SK-N-SH (cell line): ENCODE measurements around the gene SMYD1. TPM values are rescaled to one million over a fixed set of nuclear protein-coding genes. Genes with fewer than 3 reads are reported as not detected.

Source experiments
- CTCF ChIA-PET: fragments of 300-600, 350-600 bp; formaldehyde crosslinking; extraction: SDS; loops from one replicate; lab custom pipeline; 2021; lab: Yijun Ruan, JAX
- POLR2A ChIA-PET: fragments of 350-600 bp; sonication (Branson Sonifier 250); formaldehyde crosslinking; extraction: SDS; loops from one replicate; lab custom pipeline; 2020; ENCODE audit warnings: antibody characterized with exemption, inconsistent platforms; lab: Yijun Ruan, JAX
- DNase-seq: peaks from one replicate; pipeline ENCODE4 v3.0.0; 2012
- H2AFZ ChIP-seq: fragments of 200-600 bp; sonication (generic); 2 replicates; pipeline ENCODE4 v1.8.1; 2016; ENCODE audit warnings: antibody characterized with exemption, mild to moderate bottlenecking, low read depth
- H3F3A ChIP-seq: fragments of 200-600 bp; sonication (generic); replicated peaks from 2 replicates; pipeline ENCODE3; 2016; ENCODE audit warnings: antibody characterized with exemption, mild to moderate bottlenecking; ENCODE audit not compliant: insufficient read depth
- H3K27ac ChIP-seq, 2 experiments: fragments of 200-500 bp in 1 of 2; fragments of 200-600 bp in 1 of 2; sonication (Bioruptor generic) in 1 of 2; sonication (generic), shearing (Covaris generic) in 1 of 2; 2 replicates each; pipeline versions ENCODE4 v1.5.1 to v1.6.1; 2014 to 2016; ENCODE audit warnings: low read depth in 2 of 2, inconsistent platforms in 1 of 2, low read length in 1 of 2, mild to moderate bottlenecking in 1 of 2, mixed read lengths in 1 of 2
- H3K27me3 ChIP-seq: fragments of 200-600 bp; sonication (generic), shearing (Covaris generic); 2 replicates; pipeline ENCODE4 v1.6.1; 2016; ENCODE audit warnings: mixed run types; ENCODE audit not compliant: insufficient read depth
- H3K36me3 ChIP-seq, 2 experiments: fragments of 200-500 bp in 1 of 2; fragments of 200-600 bp in 1 of 2; sonication (Bioruptor generic) in 1 of 2; sonication (generic) in 1 of 2; replicated peaks in 1 of 2; 2 replicates each; pipeline versions ENCODE3 to v1.5.1; 2014 to 2016; ENCODE audit warnings: low read length in 1 of 2, mild to moderate bottlenecking in 1 of 2; ENCODE audit not compliant: insufficient read depth in 2 of 2, control insufficient read depth in 1 of 2
- H3K4me1 ChIP-seq, 2 experiments: fragments of 200-500 bp in 1 of 2; fragments of 200-600 bp in 1 of 2; sonication (Bioruptor generic) in 1 of 2; sonication (generic), shearing (Covaris generic) in 1 of 2; 2 replicates each; pipeline versions ENCODE4 v1.5.1 to v1.6.1; 2014 to 2016; ENCODE audit warnings: low read depth in 1 of 2, low read length in 1 of 2, mixed run types in 1 of 2; ENCODE audit not compliant: insufficient read depth in 2 of 2, control insufficient read depth in 1 of 2
- H3K4me2 ChIP-seq: fragments of 200-600 bp; sonication (generic), shearing (Covaris generic); 2 replicates; pipeline ENCODE4 v1.6.1; 2017; ENCODE audit warnings: mixed run types
- H3K4me3 ChIP-seq, 2 experiments: fragments of 200-500 bp in 1 of 2; fragments of 200-600 bp in 1 of 2; sonication (Bioruptor generic) in 1 of 2; sonication (generic), shearing (Covaris generic) in 1 of 2; 2 replicates each; pipeline versions ENCODE4 v1.5.1 to v1.8.1; 2014 to 2016; ENCODE audit warnings: low read depth in 2 of 2, inconsistent platforms in 1 of 2, low read length in 1 of 2, mild to moderate bottlenecking in 1 of 2, mixed read lengths in 1 of 2, moderate library complexity in 1 of 2
- H3K79me2 ChIP-seq: fragments of 200-600 bp; sonication (generic); 2 replicates; pipeline ENCODE4 v1.8.1; 2017; ENCODE audit warnings: mild to moderate bottlenecking; ENCODE audit not compliant: insufficient read depth
- H3K9ac ChIP-seq: fragments of 200-600 bp; sonication (generic); 2 replicates; pipeline ENCODE4 v1.6.1; 2017; ENCODE audit warnings: mixed run types
- H3K9me2 ChIP-seq: fragments of 200-600 bp; sonication (generic); 2 replicates; pipeline ENCODE4 v1.6.1; 2017; ENCODE audit warnings: mixed run types
- H3K9me3 ChIP-seq: fragments of 200-600 bp; sonication (generic); 2 replicates; pipeline ENCODE4 v1.6.1; 2017; ENCODE audit warnings: mixed run types, mild to moderate bottlenecking, moderate library complexity
- H4K20me1 ChIP-seq: fragments of 200-600 bp; sonication (generic); 2 replicates; pipeline ENCODE4 v1.6.1; 2017; ENCODE audit warnings: mild to moderate bottlenecking, mixed run types; ENCODE audit not compliant: insufficient read depth
- ELF1 ChIP-seq: IDR thresholded peaks from 2 replicates; pipeline ENCODE4 v1.4.0; 2012
- EP300 ChIP-seq, 2 experiments: IDR thresholded peaks; 2 replicates each; pipeline versions ENCODE4 v1.4.0 to v1.6.1; 2012; ENCODE audit warnings: borderline replicate concordance in 1 of 2, low read depth in 1 of 2, low read length in 1 of 2
- EZH2phosphoT487 ChIP-seq: fragments of 200-600 bp; sonication (generic); IDR thresholded peaks from 2 replicates; pipeline ENCODE4 v1.6.1; 2017; ENCODE audit warnings: low read depth, mixed run types, mild to moderate bottlenecking, antibody characterized with exemption, moderate library complexity, borderline replicate concordance
- FOXJ3 ChIP-seq: sonication (generic); formaldehyde crosslinking; IDR thresholded peaks from 2 replicates; pipeline ENCODE4 v1.5.1; 2020; ENCODE audit warnings: mild to moderate bottlenecking, missing genetic modification reagents
- FOXM1 ChIP-seq: IDR thresholded peaks from 2 replicates; pipeline ENCODE4 v1.4.0; 2012; ENCODE audit warnings: low read depth, mild to moderate bottlenecking
- MXI1 ChIP-seq: IDR thresholded peaks from 2 replicates; pipeline ENCODE4 v1.6.1; 2012; ENCODE audit warnings: mild to moderate bottlenecking, low read depth, low read length, improper control_type of control experiment
- NRF1 ChIP-seq: IDR thresholded peaks from 2 replicates; pipeline ENCODE4 v1.6.1; 2012; ENCODE audit warnings: low read depth, mild to moderate bottlenecking, low read length
- POLR2AphosphoS5 ChIP-seq: IDR thresholded peaks from 2 replicates; pipeline ENCODE4 v1.6.1; 2012; ENCODE audit warnings: low read depth, low read length
- RCOR1 ChIP-seq: fragments of 150-350 bp; IDR thresholded peaks from 2 replicates; pipeline ENCODE4 v1.6.1; 2017; ENCODE audit warnings: antibody characterized with exemption, low read length
- RFX5 ChIP-seq: IDR thresholded peaks from 2 replicates; pipeline ENCODE4 v1.6.1; 2012; ENCODE audit warnings: mild to moderate bottlenecking, improper control_type of control experiment, low read length
- TEAD4 ChIP-seq: IDR thresholded peaks from 2 replicates; pipeline ENCODE4 v1.4.0; 2012; ENCODE audit warnings: mild to moderate bottlenecking, borderline replicate concordance; ENCODE audit not compliant: insufficient read depth
- WGBS: methylation state at CpG from one replicate; pipeline ENCODE4 v1.1.6; 2017; ENCODE audit warnings: low lambda C conversion rate; 5-methylcytosine and 5-hydroxymethylcytosine counted together
- polyA plus RNA-seq, 3 experiments: library from polyadenylated mRNA; depleted of rRNA; stranded (reverse); fragments of >200 nt; gene quantifications; 2 replicates each; pipeline ENCODE4 v1.2.3, GENCODE V29; 2012
- TF ChIP-seq, protein P1 (sequence below): IDR thresholded peaks from 2 replicates; pipeline ENCODE4; 2012
- TF ChIP-seq, protein P2 (sequence below): fragments of 150-350 bp; IDR thresholded peaks from 2 replicates; pipeline ENCODE4 v1.6.1; 2017; ENCODE audit warnings: antibody characterized with exemption, low read length, low read depth, borderline replicate concordance
- TF ChIP-seq, protein P3 (sequence below): IDR thresholded peaks from 2 replicates; pipeline ENCODE4 v1.4.0; 2012; ENCODE audit warnings: low read depth
- TF ChIP-seq, protein P4 (sequence below): IDR thresholded peaks from 2 replicates; pipeline ENCODE4 v1.4.0; 2012; ENCODE audit warnings: low read depth, borderline replicate concordance
- TF ChIP-seq, protein P5 (sequence below): IDR thresholded peaks from 2 replicates; pipeline ENCODE4 v1.6.1; 2012; ENCODE audit warnings: mild to moderate bottlenecking, low read depth, low read length, moderate library complexity

SMYD1 gene
- polyA plus RNA-seq, 1 of the 3 experiments (the other 2 are of a cell fraction): not detected

DNA sequence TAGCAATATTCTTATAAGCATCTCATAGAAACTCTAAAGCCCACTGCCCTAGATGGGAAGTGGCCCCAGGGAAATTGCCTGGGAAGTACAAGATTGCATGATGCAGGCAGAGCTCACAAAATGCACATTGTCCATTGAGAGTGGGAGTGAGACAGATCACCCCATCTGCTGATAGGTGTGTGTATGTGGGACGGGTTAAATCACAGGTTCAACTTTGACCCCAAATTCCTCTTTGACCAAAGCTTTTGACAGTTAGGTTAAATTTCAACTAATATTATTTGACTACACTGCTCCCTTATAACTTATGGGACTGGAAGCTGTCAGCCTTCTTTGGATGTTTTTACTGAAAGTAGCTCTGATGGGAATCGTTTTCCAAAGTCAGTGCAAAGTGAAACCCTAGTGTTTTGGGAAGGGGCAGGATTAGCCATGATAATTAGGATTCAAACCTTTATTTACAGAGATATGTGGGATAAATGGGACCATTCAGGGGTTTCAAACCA lies 71.6 kb downstream of the SMYD1 start:
- no peaks in the 10 kb centered on the region for H3K9me3 ChIP-seq
- no peak for DNase-seq
- H3K36me3 ChIP-seq: no peaks in the 10 kb centered on the region
- no peaks in the 10 kb centered on the region for H3F3A ChIP-seq
- WGBS: 12% methylated on average over 2 of the region's 2 CpGs
- no peaks in the 10 kb centered on the region for H4K20me1 ChIP-seq
- no peaks in the 10 kb centered on the region for H3K79me2 ChIP-seq
- H3K4me1 ChIP-seq: no peaks in the 10 kb centered on the region
- no peak overlapping the region for H3K9ac ChIP-seq
- H3K27ac ChIP-seq: no peak overlapping the region
- H3K4me2 ChIP-seq: no peak overlapping the region
- CTCF ChIA-PET: interaction anchor here (1.0 to 1.1 kb wide), 2 partner anchors 21 to 79 kb away, joined by 3 to 6 read pairs; no protein-coding TSS in a partner anchor
- no peaks in the 10 kb centered on the region; the same call in 1 of the 2 replicates for H3K27me3 ChIP-seq
- no peaks in the 10 kb centered on the region for H3K9me2 ChIP-seq
- TF ChIP-seq, protein P1, sequence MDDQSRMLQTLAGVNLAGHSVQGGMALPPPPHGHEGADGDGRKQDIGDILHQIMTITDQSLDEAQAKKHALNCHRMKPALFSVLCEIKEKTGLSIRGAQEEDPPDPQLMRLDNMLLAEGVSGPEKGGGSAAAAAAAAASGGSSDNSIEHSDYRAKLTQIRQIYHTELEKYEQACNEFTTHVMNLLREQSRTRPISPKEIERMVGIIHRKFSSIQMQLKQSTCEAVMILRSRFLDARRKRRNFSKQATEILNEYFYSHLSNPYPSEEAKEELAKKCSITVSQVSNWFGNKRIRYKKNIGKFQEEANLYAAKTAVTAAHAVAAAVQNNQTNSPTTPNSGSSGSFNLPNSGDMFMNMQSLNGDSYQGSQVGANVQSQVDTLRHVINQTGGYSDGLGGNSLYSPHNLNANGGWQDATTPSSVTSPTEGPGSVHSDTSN: no peak
- TF ChIP-seq, protein P2, sequence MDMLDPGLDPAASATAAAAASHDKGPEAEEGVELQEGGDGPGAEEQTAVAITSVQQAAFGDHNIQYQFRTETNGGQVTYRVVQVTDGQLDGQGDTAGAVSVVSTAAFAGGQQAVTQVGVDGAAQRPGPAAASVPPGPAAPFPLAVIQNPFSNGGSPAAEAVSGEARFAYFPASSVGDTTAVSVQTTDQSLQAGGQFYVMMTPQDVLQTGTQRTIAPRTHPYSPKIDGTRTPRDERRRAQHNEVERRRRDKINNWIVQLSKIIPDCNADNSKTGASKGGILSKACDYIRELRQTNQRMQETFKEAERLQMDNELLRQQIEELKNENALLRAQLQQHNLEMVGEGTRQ: no peak
- TF ChIP-seq TEAD4 (no peak), ELF1 (no peak), EZH2phosphoT487 (no peak), RFX5 (no peak), MXI1 (no peak), FOXM1 (no peak)
- TF ChIP-seq, protein P3, sequence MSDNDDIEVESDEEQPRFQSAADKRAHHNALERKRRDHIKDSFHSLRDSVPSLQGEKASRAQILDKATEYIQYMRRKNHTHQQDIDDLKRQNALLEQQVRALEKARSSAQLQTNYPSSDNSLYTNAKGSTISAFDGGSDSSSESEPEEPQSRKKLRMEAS: no peak
- TF ChIP-seq, all 33 proteins: peak for 0
- Histone ChIP-seq H3K4me3 (no peak overlapping the region), H2AFZ (no peak overlapping the region)
- POLR2A ChIA-PET: no interaction called here

DNA sequence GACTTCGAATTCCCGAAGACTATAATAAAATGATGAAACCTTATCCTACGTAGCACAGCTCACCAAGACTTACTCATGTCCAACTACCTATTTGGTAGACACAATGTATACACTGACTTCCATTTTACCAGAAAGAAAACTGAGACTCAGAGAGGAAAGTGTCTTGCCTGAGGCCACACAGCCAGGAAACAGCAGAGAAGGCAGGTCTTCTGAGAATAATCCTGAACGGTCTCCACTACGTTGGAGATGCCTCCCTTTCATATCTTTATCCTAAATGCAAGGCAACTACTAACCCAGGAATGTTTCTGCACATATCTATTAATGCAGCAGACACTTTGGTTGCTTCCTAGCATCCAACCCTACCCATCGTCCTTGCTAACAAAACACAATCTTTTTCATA lies 72.2 kb downstream of the SMYD1 start:
- H3K27me3 ChIP-seq: no peaks in the 10 kb centered on the region; the same call in 1 of the 2 replicates
- H3K36me3 ChIP-seq: no peaks in the 10 kb centered on the region
- DNase-seq: no peak
- H3K27ac ChIP-seq: no peak overlapping the region
- ChIA-PET CTCF (interaction anchor here (1.1 kb wide), 1 partner anchor 20 kb away, joined by 6 read pairs; no protein-coding TSS in a partner anchor), POLR2A (no interaction called here)
- no peaks in the 10 kb centered on the region for H3K9me2 ChIP-seq
- H3K4me2 ChIP-seq: no peak overlapping the region
- H3K79me2 ChIP-seq: no peaks in the 10 kb centered on the region
- 18% methylated on average over 6 of the region's 6 CpGs for WGBS
- H3K9me3 ChIP-seq: no peaks in the 10 kb centered on the region
- no peak overlapping the region for H2AFZ ChIP-seq
- no peak overlapping the region for H3K9ac ChIP-seq
- H3K4me1 ChIP-seq: no peaks in the 10 kb centered on the region
- H4K20me1 ChIP-seq: no peaks in the 10 kb centered on the region
- no peaks in the 10 kb centered on the region for H3F3A ChIP-seq
- no peak overlapping the region for H3K4me3 ChIP-seq
- TF ChIP-seq MXI1 (no peak), EP300 (IDR thresholded peaks at IDR 0.05; ENCODE audit: borderline replicate concordance in 1 of 2, low read depth in 1 of 2, low read length in 1 of 2) (no peak), RCOR1 (no peak), FOXM1 (no peak), FOXJ3 (no peak), POLR2AphosphoS5 (no peak), RFX5 (no peak), NRF1 (no peak)
- TF ChIP-seq, protein P4, sequence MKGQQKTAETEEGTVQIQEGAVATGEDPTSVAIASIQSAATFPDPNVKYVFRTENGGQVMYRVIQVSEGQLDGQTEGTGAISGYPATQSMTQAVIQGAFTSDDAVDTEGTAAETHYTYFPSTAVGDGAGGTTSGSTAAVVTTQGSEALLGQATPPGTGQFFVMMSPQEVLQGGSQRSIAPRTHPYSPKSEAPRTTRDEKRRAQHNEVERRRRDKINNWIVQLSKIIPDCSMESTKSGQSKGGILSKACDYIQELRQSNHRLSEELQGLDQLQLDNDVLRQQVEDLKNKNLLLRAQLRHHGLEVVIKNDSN: no peak
- TF ChIP-seq, protein P5, sequence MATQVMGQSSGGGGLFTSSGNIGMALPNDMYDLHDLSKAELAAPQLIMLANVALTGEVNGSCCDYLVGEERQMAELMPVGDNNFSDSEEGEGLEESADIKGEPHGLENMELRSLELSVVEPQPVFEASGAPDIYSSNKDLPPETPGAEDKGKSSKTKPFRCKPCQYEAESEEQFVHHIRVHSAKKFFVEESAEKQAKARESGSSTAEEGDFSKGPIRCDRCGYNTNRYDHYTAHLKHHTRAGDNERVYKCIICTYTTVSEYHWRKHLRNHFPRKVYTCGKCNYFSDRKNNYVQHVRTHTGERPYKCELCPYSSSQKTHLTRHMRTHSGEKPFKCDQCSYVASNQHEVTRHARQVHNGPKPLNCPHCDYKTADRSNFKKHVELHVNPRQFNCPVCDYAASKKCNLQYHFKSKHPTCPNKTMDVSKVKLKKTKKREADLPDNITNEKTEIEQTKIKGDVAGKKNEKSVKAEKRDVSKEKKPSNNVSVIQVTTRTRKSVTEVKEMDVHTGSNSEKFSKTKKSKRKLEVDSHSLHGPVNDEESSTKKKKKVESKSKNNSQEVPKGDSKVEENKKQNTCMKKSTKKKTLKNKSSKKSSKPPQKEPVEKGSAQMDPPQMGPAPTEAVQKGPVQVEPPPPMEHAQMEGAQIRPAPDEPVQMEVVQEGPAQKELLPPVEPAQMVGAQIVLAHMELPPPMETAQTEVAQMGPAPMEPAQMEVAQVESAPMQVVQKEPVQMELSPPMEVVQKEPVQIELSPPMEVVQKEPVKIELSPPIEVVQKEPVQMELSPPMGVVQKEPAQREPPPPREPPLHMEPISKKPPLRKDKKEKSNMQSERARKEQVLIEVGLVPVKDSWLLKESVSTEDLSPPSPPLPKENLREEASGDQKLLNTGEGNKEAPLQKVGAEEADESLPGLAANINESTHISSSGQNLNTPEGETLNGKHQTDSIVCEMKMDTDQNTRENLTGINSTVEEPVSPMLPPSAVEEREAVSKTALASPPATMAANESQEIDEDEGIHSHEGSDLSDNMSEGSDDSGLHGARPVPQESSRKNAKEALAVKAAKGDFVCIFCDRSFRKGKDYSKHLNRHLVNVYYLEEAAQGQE: no peak
- TF ChIP-seq, protein P2: no peak
